Measurements from ENCODE around the gene TBC1D22A.

Gene TBC1D22A

DNA sequence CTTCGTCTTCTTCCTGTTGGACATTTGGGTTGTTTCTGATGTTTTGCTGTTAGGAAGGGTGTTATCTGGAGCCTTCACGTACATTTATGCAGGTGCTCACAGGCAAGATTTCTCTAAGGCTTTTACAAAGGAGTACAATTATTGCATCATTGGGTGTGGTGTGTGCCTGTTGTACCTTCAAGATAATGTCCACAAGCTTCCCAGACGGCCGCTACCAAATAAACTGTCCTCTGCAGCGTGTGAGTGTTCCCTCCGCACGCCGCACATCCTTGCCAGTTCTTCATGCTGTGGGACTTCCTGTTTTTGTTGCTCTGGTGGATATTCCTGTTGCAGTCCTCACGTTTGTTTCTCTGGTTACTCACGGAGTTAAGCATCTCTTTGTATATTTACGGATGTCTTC lies 133.3 kb downstream of the TBC1D22A start:
- Histone ChIP-seq H3K4me3 (ENCODE audit: low read depth, low read length, poor library complexity, severe bottlenecking) (no peak overlapping the region), H3K79me2 (ENCODE audit: insufficient read depth, low read length) (no peaks in the 10 kb centered on the region)
- TF ChIP-seq, protein P1, sequence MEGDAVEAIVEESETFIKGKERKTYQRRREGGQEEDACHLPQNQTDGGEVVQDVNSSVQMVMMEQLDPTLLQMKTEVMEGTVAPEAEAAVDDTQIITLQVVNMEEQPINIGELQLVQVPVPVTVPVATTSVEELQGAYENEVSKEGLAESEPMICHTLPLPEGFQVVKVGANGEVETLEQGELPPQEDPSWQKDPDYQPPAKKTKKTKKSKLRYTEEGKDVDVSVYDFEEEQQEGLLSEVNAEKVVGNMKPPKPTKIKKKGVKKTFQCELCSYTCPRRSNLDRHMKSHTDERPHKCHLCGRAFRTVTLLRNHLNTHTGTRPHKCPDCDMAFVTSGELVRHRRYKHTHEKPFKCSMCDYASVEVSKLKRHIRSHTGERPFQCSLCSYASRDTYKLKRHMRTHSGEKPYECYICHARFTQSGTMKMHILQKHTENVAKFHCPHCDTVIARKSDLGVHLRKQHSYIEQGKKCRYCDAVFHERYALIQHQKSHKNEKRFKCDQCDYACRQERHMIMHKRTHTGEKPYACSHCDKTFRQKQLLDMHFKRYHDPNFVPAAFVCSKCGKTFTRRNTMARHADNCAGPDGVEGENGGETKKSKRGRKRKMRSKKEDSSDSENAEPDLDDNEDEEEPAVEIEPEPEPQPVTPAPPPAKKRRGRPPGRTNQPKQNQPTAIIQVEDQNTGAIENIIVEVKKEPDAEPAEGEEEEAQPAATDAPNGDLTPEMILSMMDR (IDR thresholded peaks at IDR 0.05; ENCODE audit: low read length), result no peak
- TF ChIP-seq EZH2 (IDR thresholded peaks at IDR 0.05; ENCODE audit: borderline replicate concordance, low read length), result no peak

GRCh38 chr22:46896166-46896565 lies 133.7 kb downstream of the TBC1D22A start:
- no peak for TF ChIP-seq EZH2 (IDR thresholded peaks at IDR 0.05; ENCODE audit: borderline replicate concordance, low read length)
- TF ChIP-seq, protein P1 (IDR thresholded peaks at IDR 0.05; ENCODE audit: low read length), result no peak

More for the DNA sequence above, 133.3 kb downstream of the TBC1D22A start:
- no peak overlapping the region for H3K27ac ChIP-seq (ENCODE audit: low read depth, low read length, poor library complexity, severe bottlenecking)
- no peaks in the 10 kb centered on the region for H3K9me3 ChIP-seq (ENCODE audit: low read length)
- no peak overlapping the region for H3K4me2 ChIP-seq (ENCODE audit: low read length)
- no peak overlapping the region for H3K9ac ChIP-seq (ENCODE audit: low read length)
- H3K36me3 ChIP-seq (ENCODE audit: insufficient read depth, low read length), result peaks cover 67% of the 10 kb centered on the region
- no peaks in the 10 kb centered on the region for H4K20me1 ChIP-seq (ENCODE audit: insufficient read depth, low read length)
- H2AFZ ChIP-seq (ENCODE audit: low read length), result no peak overlapping the region
- H3K9me2 ChIP-seq (ENCODE audit: low read depth, low read length), result no peaks in the 10 kb centered on the region
- no peaks in the 10 kb centered on the region for H3K4me1 ChIP-seq (ENCODE audit: insufficient read depth, low read length, severe bottlenecking)
- no peaks in the 10 kb centered on the region for H3F3A ChIP-seq (ENCODE audit: insufficient read depth, low read length)
- no peaks in the 10 kb centered on the region for H3K27me3 ChIP-seq (ENCODE audit: insufficient read depth, low read length)

DNA sequence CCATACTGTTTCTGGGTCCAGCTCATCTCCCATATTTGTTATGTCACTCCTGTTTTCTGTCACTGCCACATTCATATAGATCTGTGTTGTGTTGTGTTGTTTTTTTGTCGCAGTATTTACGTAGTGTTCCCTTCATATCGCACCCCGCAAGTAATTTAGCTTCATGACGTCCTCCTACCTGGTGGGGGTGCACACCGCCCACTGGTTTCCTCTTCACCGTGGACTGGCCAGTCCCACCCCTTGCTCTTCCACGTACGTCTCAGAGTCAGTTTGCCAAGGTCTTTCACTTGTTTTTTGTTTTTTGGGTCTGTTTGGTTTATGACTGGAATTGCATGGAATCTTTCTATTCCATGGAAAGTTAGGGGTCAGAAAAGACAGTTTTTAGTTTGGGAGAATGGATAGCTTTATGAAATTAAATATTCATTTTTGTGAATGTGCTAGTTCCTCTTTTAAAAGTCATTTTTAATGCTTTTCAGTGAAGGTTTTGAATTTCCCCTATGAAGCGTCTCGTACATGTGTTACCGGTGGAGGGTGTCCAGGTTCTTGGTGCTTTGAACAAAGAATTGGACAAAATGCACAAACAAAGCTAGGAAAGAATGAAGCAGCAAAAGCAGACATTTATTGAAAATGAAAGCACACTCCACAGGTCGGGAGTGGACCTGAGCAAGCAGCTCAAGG lies 134.3 kb downstream of the TBC1D22A start:
- H3K9me3 ChIP-seq (ENCODE audit: low read length), result no peaks in the 10 kb centered on the region
- no peaks in the 10 kb centered on the region for H3F3A ChIP-seq (ENCODE audit: insufficient read depth, low read length)
- no peak overlapping the region for H3K9ac ChIP-seq (ENCODE audit: low read length)
- H4K20me1 ChIP-seq (ENCODE audit: insufficient read depth, low read length), result no peaks in the 10 kb centered on the region
- H3K79me2 ChIP-seq (ENCODE audit: insufficient read depth, low read length), result no peaks in the 10 kb centered on the region
- H2AFZ ChIP-seq (ENCODE audit: low read length), result no peak overlapping the region
- H3K4me3 ChIP-seq (ENCODE audit: low read depth, low read length, poor library complexity, severe bottlenecking), result no peak overlapping the region
- no peaks in the 10 kb centered on the region for H3K27me3 ChIP-seq (ENCODE audit: insufficient read depth, low read length)
- H3K9me2 ChIP-seq (ENCODE audit: low read depth, low read length), result no peaks in the 10 kb centered on the region
- peaks cover under 1% of the 10 kb centered on the region for H3K4me1 ChIP-seq (ENCODE audit: insufficient read depth, low read length, severe bottlenecking)
- peaks cover 63% of the 10 kb centered on the region for H3K36me3 ChIP-seq (ENCODE audit: insufficient read depth, low read length)
- TF ChIP-seq, protein P1 (IDR thresholded peaks at IDR 0.05; ENCODE audit: low read length), result no peak
- no peak for TF ChIP-seq EZH2 (IDR thresholded peaks at IDR 0.05; ENCODE audit: borderline replicate concordance, low read length)
- H3K4me2 ChIP-seq (ENCODE audit: low read length), result no peak overlapping the region
- H3K27ac ChIP-seq (ENCODE audit: low read depth, low read length, poor library complexity, severe bottlenecking), result no peak overlapping the region

More at GRCh38 chr22:46896166-46896565, 133.7 kb downstream of the TBC1D22A start:
- H3K27ac ChIP-seq (ENCODE audit: low read depth, low read length, poor library complexity, severe bottlenecking), result no peak overlapping the region
- no peak overlapping the region for H3K4me2 ChIP-seq (ENCODE audit: low read length)
- no peak overlapping the region for H3K9ac ChIP-seq (ENCODE audit: low read length)
- H3K9me2 ChIP-seq (ENCODE audit: low read depth, low read length), result no peaks in the 10 kb centered on the region
- no peaks in the 10 kb centered on the region for H3K79me2 ChIP-seq (ENCODE audit: insufficient read depth, low read length)
- H3K9me3 ChIP-seq (ENCODE audit: low read length), result no peaks in the 10 kb centered on the region
- H3K27me3 ChIP-seq (ENCODE audit: insufficient read depth, low read length), result no peaks in the 10 kb centered on the region
- no peaks in the 10 kb centered on the region for H3F3A ChIP-seq (ENCODE audit: insufficient read depth, low read length)
- H3K4me1 ChIP-seq (ENCODE audit: insufficient read depth, low read length, severe bottlenecking), result no peaks in the 10 kb centered on the region
- peaks cover 63% of the 10 kb centered on the region for H3K36me3 ChIP-seq (ENCODE audit: insufficient read depth, low read length)
- H3K4me3 ChIP-seq (ENCODE audit: low read depth, low read length, poor library complexity, severe bottlenecking), result no peak overlapping the region
- no peaks in the 10 kb centered on the region for H4K20me1 ChIP-seq (ENCODE audit: insufficient read depth, low read length)
- no peak overlapping the region for H2AFZ ChIP-seq (ENCODE audit: low read length)
